ENCODE measurements around the gene PHOX2A.
"Not testable (repeated sequence)": the region's sequence is repeated elsewhere in the genome, so short reads cannot be mapped to it uniquely, and the experiment has no call there.

PHOX2A gene

DNA sequence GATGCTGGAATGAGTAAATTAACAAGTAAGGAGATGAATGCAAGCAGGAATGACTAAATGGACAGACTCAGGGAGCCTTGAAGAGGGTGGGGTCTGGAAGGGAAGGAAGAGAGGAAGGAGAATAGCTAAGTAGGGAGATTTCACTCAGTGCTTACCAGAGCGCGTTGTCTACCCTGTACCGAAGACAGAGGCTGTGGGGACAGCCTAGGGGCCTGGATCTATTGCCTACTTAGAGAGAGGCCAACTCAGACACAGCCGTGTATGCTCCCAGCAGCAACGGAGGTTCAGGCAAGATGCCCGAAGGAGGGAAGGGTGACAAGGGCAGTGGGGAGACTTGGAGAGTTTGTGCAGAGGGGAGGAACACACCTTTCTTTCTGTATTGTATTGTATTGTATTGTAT, 27.3 kb downstream of the PHOX2A start, which contains the start of gene FOLR2:
TSS of gene FOLR2 (plus strand) at position 157 of the 400 bp plus-strand sequence. CDS start 1,791 bp downstream, outside the sequence.
- DNase-seq (ENCODE audit: low read depth, low spot score): no peak
- no peak within 1 kb of the TSS for H3K4me3 ChIP-seq (ENCODE audit: low read depth, low read length)
- TF ChIP-seq, protein P1, sequence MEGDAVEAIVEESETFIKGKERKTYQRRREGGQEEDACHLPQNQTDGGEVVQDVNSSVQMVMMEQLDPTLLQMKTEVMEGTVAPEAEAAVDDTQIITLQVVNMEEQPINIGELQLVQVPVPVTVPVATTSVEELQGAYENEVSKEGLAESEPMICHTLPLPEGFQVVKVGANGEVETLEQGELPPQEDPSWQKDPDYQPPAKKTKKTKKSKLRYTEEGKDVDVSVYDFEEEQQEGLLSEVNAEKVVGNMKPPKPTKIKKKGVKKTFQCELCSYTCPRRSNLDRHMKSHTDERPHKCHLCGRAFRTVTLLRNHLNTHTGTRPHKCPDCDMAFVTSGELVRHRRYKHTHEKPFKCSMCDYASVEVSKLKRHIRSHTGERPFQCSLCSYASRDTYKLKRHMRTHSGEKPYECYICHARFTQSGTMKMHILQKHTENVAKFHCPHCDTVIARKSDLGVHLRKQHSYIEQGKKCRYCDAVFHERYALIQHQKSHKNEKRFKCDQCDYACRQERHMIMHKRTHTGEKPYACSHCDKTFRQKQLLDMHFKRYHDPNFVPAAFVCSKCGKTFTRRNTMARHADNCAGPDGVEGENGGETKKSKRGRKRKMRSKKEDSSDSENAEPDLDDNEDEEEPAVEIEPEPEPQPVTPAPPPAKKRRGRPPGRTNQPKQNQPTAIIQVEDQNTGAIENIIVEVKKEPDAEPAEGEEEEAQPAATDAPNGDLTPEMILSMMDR (IDR thresholded peaks at IDR 0.05; ENCODE audit: insufficient read depth, low read length, missing control alignments): no peak
- ChIA-PET POLR2A (no interaction called here), CTCF (interaction anchor here (1.0 to 1.3 kb wide), 4 partner anchors 22 to 216 kb away, joined by 3 read pairs; no protein-coding TSS in a partner anchor)

DNA sequence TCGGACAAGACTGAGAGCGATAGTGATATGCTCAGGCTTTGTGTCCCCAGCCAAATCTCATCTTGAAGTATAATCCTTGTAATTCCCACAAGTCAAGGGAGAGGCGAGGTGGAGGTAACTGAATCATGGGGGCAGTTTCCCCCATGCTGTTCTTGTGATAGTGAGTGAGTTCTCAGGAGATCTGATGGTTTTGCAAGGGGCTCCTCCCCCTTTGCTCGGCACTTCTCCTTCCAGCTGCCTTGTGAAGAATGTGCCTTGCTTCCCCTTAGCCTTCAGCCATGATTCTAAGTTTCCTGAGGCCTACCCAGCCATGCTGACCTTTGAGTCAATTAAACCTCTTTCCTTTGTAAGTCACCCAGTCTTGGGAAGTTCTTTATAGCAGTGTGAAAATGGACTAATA, 34.9 kb downstream of the PHOX2A start:
- no peak for DNase-seq (ENCODE audit: low read depth, low spot score)
- ChIA-PET POLR2A (no interaction called here), CTCF (interaction anchor here (3.6 to 4.4 kb wide), 2 partner anchors 13 to 25 kb away, joined by 15 to 33 read pairs; no protein-coding TSS in a partner anchor)
- TF ChIP-seq, protein P1 (IDR thresholded peaks at IDR 0.05; ENCODE audit: insufficient read depth, low read length, missing control alignments): no peak
- H3K4me3 ChIP-seq (ENCODE audit: low read depth, low read length): no peak overlapping the region

DNA sequence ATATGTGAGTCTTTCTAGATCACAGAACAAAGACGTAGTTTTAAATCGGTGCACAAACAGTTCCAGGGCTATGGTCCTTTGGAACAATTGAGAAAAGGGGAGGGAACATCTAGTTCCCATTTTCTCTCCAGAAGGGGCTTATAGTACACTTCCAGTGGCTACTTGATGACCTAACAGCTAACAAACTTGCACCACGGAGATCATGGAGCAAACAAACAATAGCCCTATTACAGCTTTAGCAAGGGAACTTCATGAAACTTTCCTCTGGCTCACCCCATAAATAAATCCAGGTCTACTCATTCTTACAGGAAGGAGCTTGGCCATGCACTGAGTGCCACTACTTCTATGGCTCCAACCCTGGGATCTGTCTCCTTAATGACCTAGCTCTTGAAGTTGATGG, 35.7 kb downstream of the PHOX2A start:
- ChIA-PET POLR2A (no interaction called here), CTCF (interaction anchor here (0.5 to 4.4 kb wide), 3 partner anchors 13 to 24 kb away, joined by 3 to 33 read pairs (median 5); no protein-coding TSS in a partner anchor)
- H3K4me3 ChIP-seq (ENCODE audit: low read depth, low read length): no peak overlapping the region
- TF ChIP-seq, protein P1 (IDR thresholded peaks at IDR 0.05; ENCODE audit: insufficient read depth, low read length, missing control alignments): no peak
- no peak for DNase-seq (ENCODE audit: low read depth, low spot score)

DNA sequence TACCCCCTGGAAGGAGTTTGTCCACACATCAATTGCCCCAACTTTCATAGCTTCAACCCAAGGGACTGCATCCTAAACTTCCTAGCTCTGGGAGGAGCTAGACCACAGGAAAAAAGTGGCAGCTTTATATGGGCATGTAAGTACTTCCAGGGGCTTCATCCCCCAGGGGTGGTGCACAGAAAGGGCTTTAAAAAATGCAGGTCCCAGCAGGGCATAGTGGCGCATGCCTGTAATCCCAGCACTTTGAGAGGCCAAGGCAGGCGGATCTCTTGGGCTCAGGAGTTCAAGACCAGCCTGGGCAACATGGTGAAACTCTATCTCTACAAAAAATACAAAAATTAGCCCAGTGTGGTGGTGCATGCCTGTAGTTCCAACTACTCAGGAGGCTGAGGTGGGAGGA, 37.2 kb downstream of the PHOX2A start:
- not testable (repeated sequence) for DNase-seq (ENCODE audit: low read depth, low spot score)

DNA sequence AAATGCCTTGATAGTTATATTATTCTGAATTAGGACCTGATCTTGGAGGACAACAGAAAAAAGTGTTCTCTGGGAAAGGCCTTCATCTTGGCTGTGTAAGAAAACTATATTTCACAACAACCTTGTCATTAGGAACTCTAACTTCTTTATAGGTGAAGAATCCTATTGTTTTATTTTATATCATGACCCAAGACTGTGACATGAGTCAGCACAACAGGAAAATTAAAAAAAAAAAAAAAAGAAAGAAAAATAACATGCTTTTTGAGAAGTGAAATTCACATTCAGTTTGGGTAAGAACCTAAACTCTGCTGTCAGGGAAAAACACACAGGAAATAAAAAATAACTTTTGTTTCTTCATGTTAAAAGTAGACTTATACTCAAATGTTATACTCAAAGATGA, 39.1 kb downstream of the PHOX2A start:
- POLR2A ChIA-PET: interaction anchor here (0.7 kb wide), 1 partner anchor 50 kb away, joined by 3 read pairs; no protein-coding TSS in a partner anchor

More for the DNA sequence above, 37.2 kb downstream of the PHOX2A start:
- POLR2A ChIA-PET; H3K4me3 ChIP-seq (ENCODE audit: low read depth, low read length): not testable (repeated sequence)
- CTCF ChIA-PET: interaction anchor here (0.9 to 4.4 kb wide), 4 partner anchors 16 to 224 kb away, joined by 3 to 33 read pairs (median 4); no protein-coding TSS in a partner anchor

DNA sequence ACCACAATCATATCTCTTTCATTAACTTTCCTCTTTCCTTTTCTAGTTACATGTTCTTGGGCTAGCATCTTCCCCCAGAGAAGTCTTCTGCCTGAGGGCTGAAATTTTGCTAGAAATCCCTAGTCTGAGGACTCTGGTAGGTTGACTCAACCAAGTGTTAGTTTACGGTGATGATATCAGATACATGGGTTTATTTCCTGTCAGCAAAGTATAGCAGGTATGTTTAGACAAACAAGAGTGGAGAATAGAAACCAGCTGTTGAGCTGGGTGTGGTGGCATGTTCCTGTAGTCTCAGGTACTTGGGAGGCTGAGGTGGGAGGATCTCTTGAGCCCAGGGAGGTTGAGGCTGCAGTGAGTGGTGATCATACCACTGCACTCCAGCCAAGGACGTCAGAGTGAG, 40.8 kb downstream of the PHOX2A start:
- ChIA-PET POLR2A (no interaction called here), CTCF (interaction anchor here (2.1 kb wide), 1 partner anchor 20 kb away, joined by 8 read pairs; no protein-coding TSS in a partner anchor)
- no peak for DNase-seq (ENCODE audit: low read depth, low spot score)
- no peak overlapping the region for H3K4me3 ChIP-seq (ENCODE audit: low read depth, low read length)
- TF ChIP-seq, protein P1 (IDR thresholded peaks at IDR 0.05; ENCODE audit: insufficient read depth, low read length, missing control alignments): no peak

More for the DNA sequence above, 39.1 kb downstream of the PHOX2A start:
- TF ChIP-seq, protein P1 (IDR thresholded peaks at IDR 0.05; ENCODE audit: insufficient read depth, low read length, missing control alignments): no peak
- CTCF ChIA-PET: interaction anchor here (2.1 kb wide), 1 partner anchor 22 kb away, joined by 8 read pairs; no protein-coding TSS in a partner anchor
- no peak overlapping the region for H3K4me3 ChIP-seq (ENCODE audit: low read depth, low read length)
- no peak for DNase-seq (ENCODE audit: low read depth, low spot score)

DNA sequence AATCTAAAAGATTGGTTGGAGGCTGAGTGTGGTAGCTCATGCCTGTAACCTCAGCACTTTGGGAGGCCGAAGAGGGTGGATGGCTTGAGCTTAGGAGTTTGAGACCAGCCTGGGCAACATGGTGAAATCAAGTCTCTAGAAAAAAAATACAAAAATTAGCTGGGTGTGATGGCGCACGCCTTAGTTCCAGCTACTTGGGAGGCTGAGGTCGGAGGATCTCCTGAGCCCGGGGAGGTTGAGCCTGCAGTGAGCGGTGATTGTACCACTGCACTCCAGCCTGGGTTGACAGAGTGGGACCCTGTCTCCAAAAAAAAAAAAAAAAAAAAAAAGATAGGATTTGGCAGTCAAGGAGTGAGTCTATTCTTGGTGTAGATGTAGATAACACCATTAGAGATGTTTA, 41.4 kb downstream of the PHOX2A start:
- no peak overlapping the region for H3K4me3 ChIP-seq (ENCODE audit: low read depth, low read length)
- ChIA-PET POLR2A (no interaction called here), CTCF (no interaction called here)
- TF ChIP-seq, protein P1 (IDR thresholded peaks at IDR 0.05; ENCODE audit: insufficient read depth, low read length, missing control alignments): no peak
- DNase-seq (ENCODE audit: low read depth, low spot score): no peak

DNA sequence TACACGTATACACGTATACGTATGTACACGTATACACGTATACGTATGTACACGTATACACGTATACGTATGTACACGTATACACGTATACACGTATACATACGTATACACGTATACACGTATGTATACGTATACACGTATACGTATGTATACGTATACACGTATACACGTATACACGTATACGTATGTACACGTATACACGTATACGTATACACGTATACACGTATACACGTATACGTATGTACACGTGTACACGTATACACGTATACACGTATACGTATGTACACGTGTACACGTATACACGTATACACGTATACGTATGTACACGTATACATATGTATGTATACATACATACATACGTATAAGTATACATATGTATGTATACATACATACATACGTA, 42.5 kb downstream of the PHOX2A start:
- CTCF ChIA-PET, POLR2A ChIA-PET: not testable (repeated sequence)

More for the DNA sequence above, 42.5 kb downstream of the PHOX2A start:
- H3K4me3 ChIP-seq (ENCODE audit: low read depth, low read length); DNase-seq (ENCODE audit: low read depth, low spot score): not testable (repeated sequence)
